OCI-LY1 (cell line): ENCODE data around the gene EXOC6B.

Experiments
- H2AFZ ChIP-seq: fragments of 200-600 bp; sonication (generic), shearing (Covaris generic); 2 replicates; pipeline ENCODE4 v1.6.0; 2014; ENCODE audit warnings: antibody characterized with exemption, mild to moderate bottlenecking, low read length
- H3F3A ChIP-seq: fragments of 200-600 bp; sonication (generic), shearing (Covaris generic); 2 replicates; pipeline ENCODE4 v1.6.0; 2014; ENCODE audit warnings: mild to moderate bottlenecking, antibody characterized with exemption, low read length, moderate library complexity; ENCODE audit not compliant: insufficient read depth
- H3K27ac ChIP-seq: fragments of 200-600 bp; sonication (generic); 2 replicates; pipeline ENCODE4 v1.5.1; 2014; ENCODE audit warnings: low read length, mixed run types, mild to moderate bottlenecking, low read depth; ENCODE audit not compliant: poor library complexity, severe bottlenecking
- H3K27me3 ChIP-seq: fragments of 200-600 bp; sonication (generic); 2 replicates; pipeline ENCODE4 v1.6.0; 2014; ENCODE audit warnings: antibody characterized with exemption, mild to moderate bottlenecking, low read length, moderate library complexity; ENCODE audit not compliant: insufficient read depth
- H3K36me3 ChIP-seq: fragments of 200-600 bp; sonication (generic); 2 replicates; pipeline ENCODE4 v1.6.1; 2014; ENCODE audit warnings: mild to moderate bottlenecking, antibody characterized with exemption, low read length, moderate library complexity, mixed read lengths; ENCODE audit not compliant: insufficient read depth
- H3K4me1 ChIP-seq: fragments of 200-600 bp; sonication (generic); 2 replicates; pipeline ENCODE4 v1.5.1; 2014; ENCODE audit warnings: mild to moderate bottlenecking, low read length, moderate library complexity; ENCODE audit not compliant: insufficient read depth, severe bottlenecking
- H3K4me2 ChIP-seq: fragments of 200-600 bp; sonication (generic), shearing (Covaris generic); 2 replicates; pipeline ENCODE4 v1.6.1; 2014; ENCODE audit warnings: low read length
- H3K4me3 ChIP-seq: fragments of 200-600 bp; sonication (generic); 2 replicates; pipeline ENCODE4 v1.5.1; 2014; ENCODE audit warnings: low read length, low read depth, mild to moderate bottlenecking, mixed read lengths; ENCODE audit not compliant: poor library complexity, severe bottlenecking
- H3K79me2 ChIP-seq: fragments of 200-600 bp; shearing (Covaris generic); 2 replicates; pipeline ENCODE4 v1.6.1; 2016; ENCODE audit warnings: mixed run types, low read length, mixed read lengths; ENCODE audit not compliant: insufficient read depth
- H3K9ac ChIP-seq: fragments of 200-600 bp; sonication (generic), shearing (Covaris generic); 2 replicates; pipeline ENCODE4 v1.6.1; 2014; ENCODE audit warnings: mild to moderate bottlenecking, low read length, mixed read lengths
- H3K9me2 ChIP-seq: fragments of 200-600 bp; sonication (generic), shearing (Covaris generic); 2 replicates; pipeline ENCODE4 v1.6.1; 2014; ENCODE audit warnings: low read depth, mild to moderate bottlenecking, low read length, mixed read lengths
- H3K9me3 ChIP-seq: fragments of 200-600 bp; shearing (Covaris generic); 2 replicates; pipeline ENCODE4 v1.6.1; 2014; ENCODE audit warnings: low read length, mixed read lengths
- H4K20me1 ChIP-seq: fragments of 200-600 bp; sonication (generic), shearing (Covaris generic); 2 replicates; pipeline ENCODE4 v1.6.0; 2016; ENCODE audit warnings: mild to moderate bottlenecking, low read length; ENCODE audit not compliant: insufficient read depth
- CTCF ChIP-seq: fragments of 200-600 bp; sonication (generic), shearing (Covaris generic); IDR thresholded peaks from 2 replicates; pipeline ENCODE4 v1.5.1; 2017; ENCODE audit warnings: mild to moderate bottlenecking, antibody characterized with exemption, low read length, moderate library complexity, mixed read lengths
- EZH2 ChIP-seq: fragments of 200-600 bp; sonication (generic), shearing (Covaris generic); IDR thresholded peaks from 2 replicates; pipeline ENCODE4 v1.8.0; 2017; ENCODE audit warnings: borderline replicate concordance, mixed run types, mild to moderate bottlenecking, antibody characterized with exemption, low read length, moderate library complexity, mixed read lengths

EXOC6B gene

GRCh38 chr2:72349016-72349415, 476.8 kb downstream of the EXOC6B start:
- TF ChIP-seq CTCF (no peak), EZH2 (no peak)
- H3K4me1 ChIP-seq: no peaks in the 10 kb centered on the region
- no peaks in the 10 kb centered on the region for H3K9me2 ChIP-seq
- H3K79me2 ChIP-seq: no peaks in the 10 kb centered on the region
- H3K9me3 ChIP-seq: no peaks in the 10 kb centered on the region
- no peak overlapping the region for H3K4me3 ChIP-seq
- no peaks in the 10 kb centered on the region for H3K27me3 ChIP-seq
- H3K9ac ChIP-seq: no peak overlapping the region
- H4K20me1 ChIP-seq: no peaks in the 10 kb centered on the region
- H3K36me3 ChIP-seq: no peaks in the 10 kb centered on the region
- no peak overlapping the region for H3K4me2 ChIP-seq
- H3K27ac ChIP-seq: no peak overlapping the region
- no peaks in the 10 kb centered on the region for H3F3A ChIP-seq
- no peak overlapping the region for H2AFZ ChIP-seq

- no peak overlapping the region for H3K4me3 ChIP-seq
- no peak overlapping the region for H2AFZ ChIP-seq
- no peaks in the 10 kb centered on the region for H3K9me2 ChIP-seq
- no peaks in the 10 kb centered on the region for H3K79me2 ChIP-seq
- no peaks in the 10 kb centered on the region for H4K20me1 ChIP-seq
- TF ChIP-seq EZH2 (no peak), CTCF (no peak)
- H3K9me3 ChIP-seq: no peaks in the 10 kb centered on the region
- no peaks in the 10 kb centered on the region for H3K27me3 ChIP-seq
- H3K4me1 ChIP-seq: no peaks in the 10 kb centered on the region
- H3K4me2 ChIP-seq: no peak overlapping the region
- no peaks in the 10 kb centered on the region for H3K36me3 ChIP-seq
- no peak overlapping the region for H3K9ac ChIP-seq
- H3K27ac ChIP-seq: no peak overlapping the region
- no peaks in the 10 kb centered on the region for H3F3A ChIP-seq
These were observed 478.8 kb downstream of the EXOC6B start for GRCh38 chr2:72347081-72347480.

- Histone ChIP-seq H3K9ac (no peak overlapping the region), H3K4me3 (no peak overlapping the region), H3K9me2 (no peaks in the 10 kb centered on the region), H3K4me2 (no peak overlapping the region), H3K79me2 (no peaks in the 10 kb centered on the region), H3K4me1 (no peaks in the 10 kb centered on the region), H3K9me3 (no peaks in the 10 kb centered on the region), H3K27ac (no peak overlapping the region), H3F3A (no peaks in the 10 kb centered on the region), H3K27me3 (no peaks in the 10 kb centered on the region), H4K20me1 (no peaks in the 10 kb centered on the region), H2AFZ (no peak overlapping the region), H3K36me3 (no peaks in the 10 kb centered on the region)
- TF ChIP-seq EZH2: no peak
- no peak for TF ChIP-seq CTCF
These were observed 484.2 kb downstream of the EXOC6B start for GRCh38 chr2:72341639-72342038.
